HCT116 (cell line): ENCODE measurements around the gene GALNT2.

Experiments used
- CBX3 ChIP-seq: IDR thresholded peaks from 2 replicates; pipeline ENCODE4 v1.6.1; 2012; ENCODE audit warnings: low read depth
- CEBPB ChIP-seq: IDR thresholded peaks from 2 replicates; pipeline ENCODE4 v1.6.1; 2012; ENCODE audit warnings: low read depth
- EZH2 ChIP-seq: fragments of 200-600 bp; sonication (generic); IDR thresholded peaks from 2 replicates; pipeline ENCODE4 v1.6.1; 2017; ENCODE audit warnings: antibody characterized with exemption, mixed run types
- JUND ChIP-seq: IDR thresholded peaks from 2 replicates; pipeline ENCODE4 v1.6.1; 2012
- RAD21 ChIP-seq: IDR thresholded peaks from 2 replicates; pipeline ENCODE4 v1.6.1; 2012; ENCODE audit warnings: low read depth, mild to moderate bottlenecking
- REST ChIP-seq: IDR thresholded peaks from 2 replicates; pipeline ENCODE4 v1.6.1; 2012; ENCODE audit warnings: low read depth
- ZNF274 ChIP-seq: fragments of 200-500 bp; sonication (Bioruptor generic); IDR thresholded peaks from 2 replicates; pipeline ENCODE4 v1.6.1; 2014; ENCODE audit warnings: mild to moderate bottlenecking, low read depth, low read length, inconsistent platforms
- TF ChIP-seq, protein P1 (sequence below), 3 experiments: fragments of 200-600 bp in 1 of 3; sonication (generic) in 1 of 3; IDR thresholded peaks in 2 of 3; conservative IDR thresholded peaks in 1 of 3; 2 replicates each; pipeline ENCODE4 v1.5.1; 2012 to 2017; ENCODE audit warnings: low read depth in 2 of 3, low read length in 2 of 3, antibody characterized with exemption in 1 of 3, borderline replicate concordance in 1 of 3, control low read depth in 1 of 3, mild to moderate bottlenecking in 1 of 3, mixed read lengths in 1 of 3, mixed run types in 1 of 3, moderate library complexity in 1 of 3; ENCODE audit not compliant: insufficient read depth in 1 of 3

DNA sequence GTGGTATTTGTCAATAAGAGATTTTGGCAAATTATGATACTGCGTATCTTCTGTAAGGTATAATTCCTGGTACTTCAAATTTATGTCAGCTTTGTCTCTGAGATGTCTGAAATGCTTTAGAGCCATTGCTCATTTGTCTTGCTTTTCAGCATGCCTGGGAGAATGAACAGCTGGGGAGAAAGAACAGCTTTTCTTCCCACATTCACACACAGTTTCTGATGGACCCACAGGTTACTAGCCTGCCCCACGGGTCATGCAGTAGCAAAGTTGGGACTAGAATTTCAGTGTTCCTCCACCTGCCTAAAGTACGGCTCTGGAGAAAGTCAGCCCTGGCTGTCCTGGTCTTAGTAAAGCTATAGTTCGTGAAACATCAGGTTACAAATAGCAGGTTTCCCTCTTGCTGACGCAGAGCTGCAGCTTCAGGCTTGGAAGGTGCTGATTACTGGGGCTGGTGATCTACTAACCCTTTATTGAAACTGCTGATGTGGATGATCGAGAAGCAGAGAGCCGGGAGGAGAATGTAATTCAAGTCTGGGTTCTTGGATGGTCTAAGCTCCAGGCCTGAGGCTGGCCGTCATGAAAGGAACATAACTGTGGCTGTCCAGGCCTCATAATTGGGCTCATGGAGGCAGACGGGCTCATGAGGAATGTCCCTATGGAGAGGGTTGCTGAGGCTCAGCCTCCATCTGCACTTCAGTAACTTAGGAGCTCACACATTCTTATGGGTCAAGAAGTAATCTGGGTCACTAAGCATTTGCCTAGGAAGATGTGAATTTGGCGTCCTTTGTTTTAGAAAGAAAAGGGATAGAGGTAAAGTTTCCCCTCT, 12.4 kb downstream of the GALNT2 start:
- TF ChIP-seq ZNF274 (no peak), CBX3 (no peak), JUND (no peak), CEBPB (no peak), EZH2 (no peak), RAD21 (no peak), REST (no peak)
- TF ChIP-seq, protein P1, sequence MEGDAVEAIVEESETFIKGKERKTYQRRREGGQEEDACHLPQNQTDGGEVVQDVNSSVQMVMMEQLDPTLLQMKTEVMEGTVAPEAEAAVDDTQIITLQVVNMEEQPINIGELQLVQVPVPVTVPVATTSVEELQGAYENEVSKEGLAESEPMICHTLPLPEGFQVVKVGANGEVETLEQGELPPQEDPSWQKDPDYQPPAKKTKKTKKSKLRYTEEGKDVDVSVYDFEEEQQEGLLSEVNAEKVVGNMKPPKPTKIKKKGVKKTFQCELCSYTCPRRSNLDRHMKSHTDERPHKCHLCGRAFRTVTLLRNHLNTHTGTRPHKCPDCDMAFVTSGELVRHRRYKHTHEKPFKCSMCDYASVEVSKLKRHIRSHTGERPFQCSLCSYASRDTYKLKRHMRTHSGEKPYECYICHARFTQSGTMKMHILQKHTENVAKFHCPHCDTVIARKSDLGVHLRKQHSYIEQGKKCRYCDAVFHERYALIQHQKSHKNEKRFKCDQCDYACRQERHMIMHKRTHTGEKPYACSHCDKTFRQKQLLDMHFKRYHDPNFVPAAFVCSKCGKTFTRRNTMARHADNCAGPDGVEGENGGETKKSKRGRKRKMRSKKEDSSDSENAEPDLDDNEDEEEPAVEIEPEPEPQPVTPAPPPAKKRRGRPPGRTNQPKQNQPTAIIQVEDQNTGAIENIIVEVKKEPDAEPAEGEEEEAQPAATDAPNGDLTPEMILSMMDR (IDR thresholded peaks at IDR 0.05 in 2 of 3, conservative IDR thresholded peaks at IDR 0.05 in 1 of 3; ENCODE audit: borderline replicate concordance in 1 of 3, insufficient read depth in 1 of 3, low read depth in 2 of 3, low read length in 2 of 3) = no peak
